ENCODE results near the gene CHN2. TPM values are rescaled to one million over a fixed set of nuclear protein-coding genes. Genes with fewer than 3 reads are reported as not detected.

CHN2 gene
- polyA plus RNA-seq, 1 donor from 2014 or later: 136 TPM

DNA sequence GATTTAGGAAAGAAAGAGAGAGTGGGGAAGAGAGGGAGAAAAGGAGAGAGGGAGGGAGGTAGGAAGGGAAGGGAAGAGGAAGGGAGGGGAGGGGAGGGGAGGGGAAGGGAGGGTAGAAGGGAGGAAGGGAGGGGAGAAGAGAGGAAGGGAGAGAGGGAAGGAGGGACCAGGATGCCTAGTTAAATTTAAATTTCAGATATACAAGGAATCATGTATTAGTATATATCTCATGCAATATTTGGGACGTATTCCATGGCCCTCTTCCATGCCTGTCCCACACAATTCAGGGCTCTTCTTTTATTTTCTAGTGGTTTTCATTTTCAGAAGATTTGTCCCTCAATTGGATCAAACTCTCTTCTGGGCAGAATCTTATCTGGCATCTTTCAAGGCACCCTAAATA is 196.7 kb downstream of the CHN2 start:
- no peak overlapping the region for H3K9ac ChIP-seq (ENCODE audit: low read length)
- H4K20me1 ChIP-seq (ENCODE audit: insufficient read depth): no peaks in the 10 kb centered on the region
- no peak overlapping the region for H2AFZ ChIP-seq (ENCODE audit: low read depth, low read length)
- H3K4me3 ChIP-seq (ENCODE audit: low read length): no peak overlapping the region
- H3K9me2 ChIP-seq (ENCODE audit: insufficient read depth, low read length): no peaks in the 10 kb centered on the region
- H3K36me3 ChIP-seq (ENCODE audit: insufficient read depth, low read length): no peaks in the 10 kb centered on the region
- TF ChIP-seq EP300 (conservative IDR thresholded peaks at IDR 0.05; ENCODE audit: poor library complexity, severe bottlenecking) (no peak), EZH2 (IDR thresholded peaks at IDR 0.05; ENCODE audit: borderline replicate concordance, insufficient read depth, low read length, poor library complexity, severe bottlenecking) (no peak), MXI1 (conservative IDR thresholded peaks at IDR 0.05; ENCODE audit: poor library complexity, severe bottlenecking) (no peak), POLR2AphosphoS5 (IDR thresholded peaks at IDR 0.05) (no peak), TAF1 (IDR thresholded peaks at IDR 0.05; ENCODE audit: low read depth) (no peak)
- TF ChIP-seq, protein P1, sequence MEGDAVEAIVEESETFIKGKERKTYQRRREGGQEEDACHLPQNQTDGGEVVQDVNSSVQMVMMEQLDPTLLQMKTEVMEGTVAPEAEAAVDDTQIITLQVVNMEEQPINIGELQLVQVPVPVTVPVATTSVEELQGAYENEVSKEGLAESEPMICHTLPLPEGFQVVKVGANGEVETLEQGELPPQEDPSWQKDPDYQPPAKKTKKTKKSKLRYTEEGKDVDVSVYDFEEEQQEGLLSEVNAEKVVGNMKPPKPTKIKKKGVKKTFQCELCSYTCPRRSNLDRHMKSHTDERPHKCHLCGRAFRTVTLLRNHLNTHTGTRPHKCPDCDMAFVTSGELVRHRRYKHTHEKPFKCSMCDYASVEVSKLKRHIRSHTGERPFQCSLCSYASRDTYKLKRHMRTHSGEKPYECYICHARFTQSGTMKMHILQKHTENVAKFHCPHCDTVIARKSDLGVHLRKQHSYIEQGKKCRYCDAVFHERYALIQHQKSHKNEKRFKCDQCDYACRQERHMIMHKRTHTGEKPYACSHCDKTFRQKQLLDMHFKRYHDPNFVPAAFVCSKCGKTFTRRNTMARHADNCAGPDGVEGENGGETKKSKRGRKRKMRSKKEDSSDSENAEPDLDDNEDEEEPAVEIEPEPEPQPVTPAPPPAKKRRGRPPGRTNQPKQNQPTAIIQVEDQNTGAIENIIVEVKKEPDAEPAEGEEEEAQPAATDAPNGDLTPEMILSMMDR (IDR thresholded peaks at IDR 0.05; ENCODE audit: poor library complexity, severe bottlenecking): no peak
- H3K27me3 ChIP-seq (ENCODE audit: insufficient read depth, low read depth, low read length): no peaks in the 10 kb centered on the region
- no peaks in the 10 kb centered on the region for H3K79me2 ChIP-seq (replicated peaks; ENCODE audit: insufficient read depth, low read length)
- no peak overlapping the region for H3K4me2 ChIP-seq (ENCODE audit: low read length)
- H3K27ac ChIP-seq (ENCODE audit: low read length): no peak overlapping the region
- H3K9me3 ChIP-seq (ENCODE audit: low read length): no peaks in the 10 kb centered on the region
- no peaks in the 10 kb centered on the region for H3F3A ChIP-seq (ENCODE audit: insufficient read depth, low read length, poor library complexity, severe bottlenecking)

DNA sequence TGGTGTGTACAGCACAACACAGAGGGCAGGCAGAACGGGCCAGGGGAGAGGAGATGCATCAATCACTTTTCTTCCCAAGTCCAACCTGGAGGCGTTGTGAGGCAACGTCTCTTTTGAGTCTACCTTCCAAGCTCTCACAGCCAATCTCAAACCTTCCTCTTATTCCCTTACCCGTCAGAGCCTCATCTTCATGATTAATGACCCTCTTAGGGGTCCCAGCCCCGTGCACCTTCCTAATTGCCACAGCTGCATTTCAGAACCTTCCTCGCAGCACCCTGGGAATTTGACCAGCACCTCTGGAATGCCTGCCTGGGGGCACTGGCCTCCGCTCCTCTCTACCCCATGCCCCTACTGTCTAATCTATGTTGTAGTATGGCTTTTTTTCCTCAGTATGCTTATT is 199.7 kb downstream of the CHN2 start:
- H2AFZ ChIP-seq (ENCODE audit: low read depth, low read length): no peak overlapping the region
- no peaks in the 10 kb centered on the region for H3K79me2 ChIP-seq (replicated peaks; ENCODE audit: insufficient read depth, low read length)
- H3K4me3 ChIP-seq (ENCODE audit: low read length): no peak overlapping the region
- H3K4me2 ChIP-seq (ENCODE audit: low read length): no peak overlapping the region
- H3F3A ChIP-seq (ENCODE audit: insufficient read depth, low read length, poor library complexity, severe bottlenecking): no peaks in the 10 kb centered on the region
- H3K27me3 ChIP-seq (ENCODE audit: insufficient read depth, low read depth, low read length): no peaks in the 10 kb centered on the region
- H3K36me3 ChIP-seq (ENCODE audit: insufficient read depth, low read length): peaks cover 5% of the 10 kb centered on the region
- no peaks in the 10 kb centered on the region for H4K20me1 ChIP-seq (ENCODE audit: insufficient read depth)
- no peaks in the 10 kb centered on the region for H3K9me2 ChIP-seq (ENCODE audit: insufficient read depth, low read length)
- no peak overlapping the region for H3K27ac ChIP-seq (ENCODE audit: low read length)
- TF ChIP-seq RAD21 (conservative IDR thresholded peaks at IDR 0.05) (no peak), EP300 (conservative IDR thresholded peaks at IDR 0.05; ENCODE audit: poor library complexity, severe bottlenecking) (no peak), REST (IDR thresholded peaks at IDR 0.05; ENCODE audit: borderline replicate concordance) (no peak), SMC3 (conservative IDR thresholded peaks at IDR 0.05; ENCODE audit: poor library complexity) (no peak), EZH2 (IDR thresholded peaks at IDR 0.05; ENCODE audit: borderline replicate concordance, insufficient read depth, low read length, poor library complexity, severe bottlenecking) (no peak), POLR2AphosphoS5 (IDR thresholded peaks at IDR 0.05) (no peak), MXI1 (conservative IDR thresholded peaks at IDR 0.05; ENCODE audit: poor library complexity, severe bottlenecking) (no peak), TAF1 (IDR thresholded peaks at IDR 0.05; ENCODE audit: low read depth) (no peak)
- TF ChIP-seq, protein P1 (IDR thresholded peaks at IDR 0.05; ENCODE audit: poor library complexity, severe bottlenecking): no peak
- H3K9ac ChIP-seq (ENCODE audit: low read length): no peak overlapping the region
- H3K9me3 ChIP-seq (ENCODE audit: low read length): no peaks in the 10 kb centered on the region
